GM12878 (cell line): ENCODE measurements around the gene TSSC4. TPM values are rescaled to one million over a fixed set of nuclear protein-coding genes. Genes with fewer than 3 reads are reported as not detected.

ENCODE experiments used
- ATAC-seq: fragments of 200-7000 bp; cut with Tn5 transposase; 3 replicates; pipeline ENCODE4 v1.9.1; 2020; ENCODE audit warnings: mild to moderate bottlenecking, moderate library complexity
- BruUV-seq: library from RNA; stranded (reverse); fragments of 400-500 nt; replicated peaks from 2 replicates; lab custom pipeline; 2021; lab: Mats Ljungman, UMichigan
- CTCF ChIA-PET: fragments of 300-600 bp; sonication (Branson Sonifier 250); formaldehyde crosslinking; extraction: SDS; loops from one replicate; lab custom pipeline; 2021; ENCODE audit warnings: inconsistent platforms; lab: Yijun Ruan, JAX
- POLR2A ChIA-PET: fragments of 350-600 bp; formaldehyde crosslinking; extraction: SDS; loops from one replicate; lab custom pipeline; 2021; ENCODE audit warnings: inconsistent platforms; lab: Charles Lee
- RAD21 ChIA-PET: fragments of 300-600 bp; sonication (Branson Sonifier 250); formaldehyde crosslinking; loops from one replicate; lab custom pipeline; 2023; ENCODE audit warnings: antibody characterized with exemption; ENCODE audit not compliant: unreplicated experiment; lab: Charles Lee
- SMC1A ChIA-PET: fragments of 300-600 bp; sonication (Branson Sonifier 250); formaldehyde crosslinking; loops from one replicate; lab custom pipeline; 2023; ENCODE audit not compliant: unreplicated experiment, uncharacterized antibody; lab: Charles Lee
- DNase-seq: peaks from one replicate; pipeline ENCODE4 v3.0.0-alpha.2; 2011; ENCODE audit warnings: low read depth, low spot score
- FAIRE-seq: peaks from 3 replicates; lab custom pipeline; 2011; peaks lifted over from hg19 to GRCh38; lab: Jason Lieb, UNC
- H2AFZ ChIP-seq: 2 replicates; pipeline ENCODE4 v1.6.0; 2011; ENCODE audit warnings: low read depth, low read length, control low read depth; ENCODE audit not compliant: control insufficient read depth
- H3K27ac ChIP-seq: 2 replicates; pipeline ENCODE4 v1.5.1; 2011; ENCODE audit warnings: control low read depth; ENCODE audit not compliant: control insufficient read depth, insufficient read depth
- H3K27me3 ChIP-seq, 2 experiments: replicated peaks in 1 of 2; 2 replicates each; pipeline versions ENCODE4 v1.6.0 to v1.6.1; 2011; ENCODE audit warnings: low read length in 1 of 2; ENCODE audit not compliant: control insufficient read depth in 2 of 2, insufficient read depth in 2 of 2
- H3K36me3 ChIP-seq, 2 experiments: 2 replicates each; pipeline ENCODE4 v1.5.1; 2011; ENCODE audit warnings: low read length in 1 of 2; ENCODE audit not compliant: control insufficient read depth in 2 of 2, insufficient read depth in 2 of 2
- H3K4me1 ChIP-seq: 2 replicates; pipeline ENCODE4 v1.6.1; 2011; ENCODE audit warnings: mild to moderate bottlenecking, low read length, moderate library complexity, mixed read lengths; ENCODE audit not compliant: control insufficient read depth, insufficient read depth
- H3K4me2 ChIP-seq: 2 replicates; pipeline ENCODE4 v1.6.0; 2011; ENCODE audit warnings: control low read depth; ENCODE audit not compliant: control insufficient read depth, insufficient read depth
- H3K4me3 ChIP-seq: fragments of 200-600 bp; sonication (generic); 2 replicates; pipeline ENCODE4 v1.5.1; 2016
- H3K79me2 ChIP-seq: 2 replicates; pipeline ENCODE4 v1.6.0; 2011; ENCODE audit warnings: low read length; ENCODE audit not compliant: control insufficient read depth, insufficient read depth
- H3K9ac ChIP-seq: 2 replicates; pipeline ENCODE4 v1.8.0; 2011; ENCODE audit warnings: low read length, control low read depth, mixed read lengths; ENCODE audit not compliant: control insufficient read depth, insufficient read depth
- H3K9me3 ChIP-seq: replicated peaks from 3 replicates; pipeline ENCODE4 v1.5.1; 2011; ENCODE audit warnings: mild to moderate bottlenecking, low read length; ENCODE audit not compliant: control insufficient read depth, insufficient read depth
- H4K20me1 ChIP-seq: 2 replicates; pipeline ENCODE4 v1.6.0; 2011; ENCODE audit not compliant: control insufficient read depth, insufficient read depth
- ATF2 ChIP-seq: IDR thresholded peaks from 2 replicates; pipeline ENCODE4 v1.6.1; 2012; ENCODE audit warnings: low read length, inconsistent platforms
- E2F4 ChIP-seq: IDR thresholded peaks from 2 replicates; pipeline ENCODE4 v1.6.1; 2012; ENCODE audit warnings: low read depth, low read length, improper control_type of control experiment
- HCFC1 ChIP-seq: fragments of 150-350 bp; IDR thresholded peaks from 2 replicates; pipeline ENCODE4 v1.6.1; 2014; ENCODE audit warnings: low read length
- HDGF ChIP-seq: fragments of 450-650 bp; IDR thresholded peaks from 2 replicates; pipeline ENCODE4 v1.6.1; 2016; ENCODE audit warnings: antibody characterized with exemption
- IRF5 ChIP-seq: fragments of 450-650 bp; IDR thresholded peaks from 2 replicates; pipeline ENCODE4 v1.6.1; 2017; ENCODE audit warnings: borderline replicate concordance
- SUPT20H ChIP-seq: IDR thresholded peaks from 2 replicates; pipeline ENCODE4 v1.6.1; 2011; ENCODE audit warnings: low read depth, mild to moderate bottlenecking, low read length, moderate library complexity, borderline replicate concordance; ENCODE audit not compliant: control insufficient read depth
- ZNF592 ChIP-seq: fragments of 450-650 bp; IDR thresholded peaks from 2 replicates; pipeline ENCODE4 v1.6.1; 2017; ENCODE audit warnings: mild to moderate bottlenecking, moderate library complexity
- WGBS: methylation state at CpG from one replicate; pipeline ENCODE4 v1.1.6; 2016; ENCODE audit warnings: low lambda C conversion rate; ENCODE audit not compliant: insufficient replicate concordance, insufficient coverage; ENCODE audit errors: missing lambda C conversion rate; 5-methylcytosine and 5-hydroxymethylcytosine counted together
- in situ Hi-C: fragments of 300-500 bp; cut with MboI; formaldehyde crosslinking; loops from 9 replicates; pipeline ENCODE4 v1.14.3; 2018; ENCODE audit warnings: mixed read lengths
- intact Hi-C: fragments of 100-400 bp; cut with micrococcal nuclease; formaldehyde crosslinking; loops from one replicate; pipeline ENCODE4 v1.14.2; 2022; ENCODE audit not compliant: unreplicated experiment
- polyA plus RNA-seq, 11 experiments: library from polyadenylated mRNA; depleted of rRNA in 4 of 11; unstranded in 6 of 11; stranded (reverse) in 5 of 11; fragments of >200 nt; fragmentation: Nextera tagmentation in 4 of 11; fragmentation: Illumina TruSeq in 1 of 11; extraction: Ambion mirVana in 4 of 11; extraction: Trizol in 1 of 11; gene quantifications; 1 replicate in 1 of 11; 2 replicates in 10 of 11; pipeline versions ENCODE4 v1.2.1 to v1.2.3, GENCODE V29; 2011 to 2016; ENCODE audit warnings: inconsistent platforms in 2 of 11, missing spikeins in 2 of 11, low read depth in 1 of 11
- total RNA-seq, 4 experiments: library from RNA; depleted of rRNA in 3 of 4; stranded (reverse); fragments of >200 nt in 3 of 4; fragmentation: Illumina TruSeq in 1 of 4; extraction: Trizol in 1 of 4; gene quantifications; 2 replicates each; pipeline versions ENCODE4 v1.2.1 to v1.2.3, GENCODE V29; 2013 to 2021

TSSC4 gene
- total and polyA plus RNA-seq, 10 of the 15 experiments (the other 5 are each of a cell fraction or from before 2014, with no cell fraction given), result 0.69 to 70.1 (median 25.7) TPM

GRCh38 chr11:2447253-2447950 lies 46.9 kb downstream of the TSSC4 start (continued):
- TF ChIP-seq ZNF592 (no peak), SUPT20H (no peak), E2F4 (no peak)

- in situ Hi-C loops, result no loop called here
- Histone ChIP-seq H3K9me3 (no peaks in the 10 kb centered on the region), H4K20me1 (no peaks in the 10 kb centered on the region), H3K4me1 (no peaks in the 10 kb centered on the region), H3K4me3 (no peak overlapping the region), H3K27ac (no peak overlapping the region), H2AFZ (no peak overlapping the region), H3K4me2 (no peak overlapping the region), H3K36me3 (no peaks in the 10 kb centered on the region), H3K9ac (no peak overlapping the region), H3K27me3 (peaks cover 2 to 7% of the 10 kb centered on the region in 2 experiments; a peak in 3 of 4 replicates), H3K79me2 (no peaks in the 10 kb centered on the region)
- RAD21 ChIA-PET, result no interaction called here
- TF ChIP-seq HCFC1 (no peak), ATF2 (no peak), IRF5 (no peak), HDGF (no peak)
- POLR2A ChIA-PET, result no interaction called here
- ATAC-seq (no peak), FAIRE-seq (no peak), DNase-seq (no peak)
- 11% methylated on average over 10 of the region's 10 CpGs for WGBS
- SMC1A ChIA-PET, result no interaction called here
- intact Hi-C loops, result loop anchor here (2.0 kb wide), 1 partner anchor 19 kb away; no protein-coding TSS in a partner anchor
- CTCF ChIA-PET, result no interaction called here
- BruUV-seq, result no TSS peak
Observed at GRCh38 chr11:2447951-2448650, 47.6 kb downstream of the TSSC4 start.
